NCI-H2227 (cell line): ENCODE measurements around the gene PAFAH2.

Experiments
- DNase-seq: peaks from one replicate; lab custom pipeline; 2025; ENCODE audit not compliant: unreplicated experiment; lab: John Stamatoyannopoulos, UW

The PAFAH2 gene

GRCh38 chr1:26015358-26015757 lies 17.5 kb upstream of the PAFAH2 start:
- DNase-seq: no peak

GRCh38 chr1:26014179-26014578 lies 16.3 kb upstream of the PAFAH2 start:
- DNase-seq: no peak

- peak; percentile 26 for DNase-seq
These were observed 15.0 kb upstream of the PAFAH2 start for GRCh38 chr1:26012864-26013263.

DNA sequence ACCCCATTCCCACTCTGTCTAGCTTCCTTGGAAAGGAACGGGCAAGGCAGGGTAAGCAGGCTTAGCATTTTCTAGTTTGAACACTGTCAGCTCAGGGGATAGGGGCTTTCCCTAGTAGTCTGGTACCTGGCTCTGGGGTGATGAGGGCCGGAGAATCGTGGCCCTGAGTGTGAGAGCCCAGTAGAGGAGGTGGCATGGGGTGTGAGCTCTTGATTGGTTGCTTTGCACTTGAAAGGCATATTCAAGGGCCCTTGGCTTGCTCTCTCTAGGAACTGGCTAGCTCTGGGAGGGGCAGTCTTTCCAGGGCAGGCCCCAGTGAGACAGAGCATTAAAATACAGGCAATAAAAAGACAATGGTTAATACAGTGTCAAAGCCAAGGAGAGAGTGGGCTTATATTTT lies 13.0 kb upstream of the PAFAH2 start:
- no peak for DNase-seq

DNA sequence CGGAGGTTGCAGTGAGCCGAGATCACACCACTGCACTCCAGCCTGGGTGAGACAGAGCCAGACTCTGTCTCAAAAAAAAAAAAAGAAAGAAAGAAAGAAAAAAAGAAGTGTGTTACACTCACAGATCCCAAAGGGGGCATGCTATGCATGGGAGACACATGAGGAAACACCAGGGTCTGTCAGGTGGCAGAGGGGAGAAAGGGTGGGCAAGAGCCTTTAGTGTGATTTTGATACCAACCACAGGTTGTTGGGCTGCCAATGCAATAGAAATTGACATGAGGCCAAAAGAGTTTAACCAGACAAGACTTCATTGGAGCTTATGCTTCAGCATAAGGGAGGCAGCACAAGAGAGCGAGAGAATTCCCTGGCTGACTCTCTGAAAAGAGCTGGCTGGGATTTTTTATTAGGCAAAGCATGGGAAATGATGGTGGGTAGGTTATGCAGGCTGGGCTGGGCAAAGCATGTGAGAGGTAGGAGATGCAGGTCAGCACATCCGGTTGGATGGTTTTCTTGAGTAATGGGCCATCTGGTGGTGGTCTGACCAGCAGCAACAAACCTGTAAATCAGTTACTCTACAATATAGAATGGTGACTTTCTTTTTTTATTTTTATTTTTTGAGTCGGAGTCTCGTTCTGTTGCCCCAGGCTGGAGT lies 12.1 kb upstream of the PAFAH2 start:
- peak; percentile 47 for DNase-seq

DNA sequence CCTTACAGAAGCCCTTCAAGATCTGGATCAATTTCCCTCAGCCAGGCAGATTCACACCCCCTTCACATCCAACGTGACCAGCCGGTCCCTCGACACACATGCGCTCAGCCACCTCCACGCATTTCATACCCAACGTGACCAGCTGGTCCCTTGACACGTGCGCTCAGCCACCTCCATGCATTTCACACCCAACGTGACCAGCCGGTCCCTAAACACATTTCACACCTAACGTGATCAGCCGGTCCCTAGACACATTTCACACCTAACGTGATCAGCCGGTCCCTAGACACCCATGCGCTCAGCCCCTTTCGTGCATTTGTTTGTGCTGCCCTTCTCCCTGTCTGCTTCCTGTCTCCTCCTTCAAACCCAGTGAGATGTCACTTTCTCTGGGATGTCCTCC lies 8.8 kb upstream of the PAFAH2 start:
- no peak for DNase-seq

- no peak for DNase-seq
These were observed 7.7 kb upstream of the PAFAH2 start for GRCh38 chr1:26005434-26006105.

DNA sequence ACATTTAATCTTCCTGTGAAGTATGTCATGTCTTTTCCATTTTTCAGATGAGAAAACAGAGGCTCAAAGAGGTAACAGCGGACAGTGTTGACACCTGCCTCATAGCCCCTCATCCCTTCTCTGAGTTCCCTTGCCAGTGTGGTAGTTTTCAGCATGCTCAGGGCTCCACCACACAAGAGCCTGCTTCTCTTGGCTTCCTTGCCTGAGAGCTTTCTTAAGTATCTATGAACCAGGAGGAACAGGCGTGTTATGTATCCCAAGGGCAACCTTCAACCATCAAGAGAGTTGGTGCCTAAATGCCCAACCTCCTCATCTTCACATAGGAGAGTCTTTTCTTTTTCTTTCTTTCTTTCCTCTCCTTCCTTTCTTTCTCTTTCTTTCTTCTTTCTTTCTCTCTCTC lies 5.9 kb upstream of the PAFAH2 start:
- no peak for DNase-seq

- no peak for DNase-seq
These were observed 5.4 kb upstream of the PAFAH2 start for GRCh38 chr1:26003262-26003661.

DNA sequence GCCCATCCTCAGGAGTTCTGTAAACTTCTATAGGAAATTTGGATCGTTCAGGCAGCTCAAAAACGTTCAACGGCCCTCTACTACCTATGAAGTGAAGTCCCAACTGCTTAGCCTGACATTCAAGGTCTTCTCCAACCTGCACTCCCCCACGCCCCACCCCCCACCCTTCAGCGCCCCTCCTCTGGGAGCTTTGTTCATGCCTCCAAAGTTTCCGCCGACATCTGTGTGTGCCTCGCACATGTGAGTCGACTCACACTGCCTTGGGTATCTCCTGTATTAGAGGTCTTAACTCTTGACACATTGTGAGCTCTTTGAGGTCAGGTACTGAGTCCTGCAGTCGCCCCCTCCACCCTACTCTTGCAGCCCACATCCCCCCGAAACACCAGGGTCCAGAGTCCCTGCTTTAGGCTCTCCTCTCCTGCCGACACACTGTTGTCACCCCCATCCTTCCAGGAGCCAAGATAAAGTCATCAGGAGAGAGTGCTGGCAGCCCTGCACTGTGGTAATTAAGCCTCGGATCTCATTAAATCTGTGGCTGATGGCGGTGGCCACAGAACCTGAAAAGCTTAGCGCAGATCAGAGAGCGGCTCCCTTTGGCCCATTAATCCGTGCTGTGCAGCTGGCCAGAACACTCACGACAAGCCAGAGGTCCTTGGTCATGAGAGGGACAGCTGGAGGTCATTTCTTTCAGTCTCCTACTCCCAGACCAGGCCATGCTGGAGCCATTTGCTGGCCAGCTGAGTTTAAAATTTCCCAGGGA lies 1.4 kb upstream of the PAFAH2 start:
- DNase-seq: no peak

DNA sequence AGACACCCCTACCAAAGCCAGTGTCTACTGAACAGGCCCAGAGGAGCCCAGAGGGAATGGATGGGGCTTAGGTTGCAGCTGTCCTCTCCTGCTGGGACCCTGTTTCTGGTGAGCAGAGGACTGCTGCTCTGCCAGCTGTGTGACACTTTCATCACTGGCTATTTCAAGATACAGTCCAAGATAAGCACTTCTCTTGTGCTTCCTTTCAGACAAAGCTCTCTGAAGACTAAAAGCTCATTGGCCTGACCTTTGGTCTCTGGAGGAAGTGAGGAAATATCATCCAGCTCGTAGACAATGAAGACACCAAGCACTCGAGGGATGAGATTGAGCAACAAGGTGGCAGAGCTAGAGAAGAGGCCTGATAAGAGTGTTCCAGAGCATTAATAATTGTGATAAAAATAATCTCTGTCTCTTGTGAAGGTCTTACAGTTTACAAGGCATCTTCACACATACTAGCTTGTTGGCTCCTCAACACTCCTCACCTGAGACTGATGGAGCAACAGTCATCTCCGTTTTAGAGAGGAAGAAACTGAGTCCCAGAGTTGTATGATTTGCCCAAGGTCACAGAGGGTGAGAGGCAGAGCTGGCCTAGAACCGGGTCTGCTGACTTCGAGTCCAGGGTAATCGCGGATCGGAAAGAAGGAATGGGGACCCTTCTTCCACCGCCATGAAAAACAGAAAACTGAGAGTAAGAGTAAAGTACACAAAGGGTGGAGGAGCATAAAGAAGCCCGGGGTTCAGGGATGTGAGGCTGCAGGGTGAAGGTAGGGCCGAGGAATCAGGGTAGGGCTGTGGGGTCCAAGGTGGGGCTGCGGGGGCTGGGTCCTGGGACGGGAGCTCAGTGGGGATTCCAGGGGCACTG lies 666 bp downstream of the PAFAH2 start:
- DNase-seq: peak; percentile 59

GRCh38 chr1:25994402-25995150 lies 3.3 kb downstream of the PAFAH2 start:
- no peak for DNase-seq

- DNase-seq: no peak
These were observed 4.5 kb downstream of the PAFAH2 start for GRCh38 chr1:25993197-25993951.

- no peak for DNase-seq
These were observed 5.1 kb downstream of the PAFAH2 start for GRCh38 chr1:25992689-25993171.

DNA sequence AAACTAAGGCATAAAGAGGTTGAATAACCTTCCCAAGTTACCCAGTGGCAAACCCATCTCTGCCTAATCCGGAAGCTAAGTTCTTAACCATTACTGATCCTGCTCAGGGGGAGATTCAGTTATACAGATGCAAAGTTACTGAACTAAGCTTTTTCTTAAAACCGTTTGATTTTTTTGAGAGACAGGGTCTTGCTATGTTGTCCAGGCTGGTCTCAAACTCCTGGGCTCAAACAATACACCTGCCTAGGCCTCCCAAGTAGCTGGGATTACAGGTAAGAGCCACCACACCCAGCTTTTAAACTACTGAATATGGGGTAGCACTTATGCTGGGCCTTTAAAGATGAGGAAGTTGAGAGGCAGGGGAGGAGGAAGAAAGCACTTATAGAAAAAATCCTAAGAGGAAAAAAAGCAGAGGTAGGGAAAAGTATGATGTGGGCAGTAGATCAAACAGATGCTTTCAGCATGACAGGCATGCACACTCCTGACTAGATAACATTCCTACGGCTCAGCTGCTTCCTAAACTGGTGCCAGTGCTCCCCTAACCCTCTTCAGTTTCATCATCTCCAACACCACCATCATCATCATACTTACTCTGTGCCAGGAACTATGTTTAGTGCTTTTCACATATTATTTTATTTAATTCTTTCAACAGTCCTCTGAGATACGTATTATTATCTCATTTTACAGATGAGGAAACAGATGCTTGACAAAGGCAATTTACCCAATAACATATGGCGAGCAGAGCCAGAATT lies 5.8 kb downstream of the PAFAH2 start:
- DNase-seq: no peak

DNA sequence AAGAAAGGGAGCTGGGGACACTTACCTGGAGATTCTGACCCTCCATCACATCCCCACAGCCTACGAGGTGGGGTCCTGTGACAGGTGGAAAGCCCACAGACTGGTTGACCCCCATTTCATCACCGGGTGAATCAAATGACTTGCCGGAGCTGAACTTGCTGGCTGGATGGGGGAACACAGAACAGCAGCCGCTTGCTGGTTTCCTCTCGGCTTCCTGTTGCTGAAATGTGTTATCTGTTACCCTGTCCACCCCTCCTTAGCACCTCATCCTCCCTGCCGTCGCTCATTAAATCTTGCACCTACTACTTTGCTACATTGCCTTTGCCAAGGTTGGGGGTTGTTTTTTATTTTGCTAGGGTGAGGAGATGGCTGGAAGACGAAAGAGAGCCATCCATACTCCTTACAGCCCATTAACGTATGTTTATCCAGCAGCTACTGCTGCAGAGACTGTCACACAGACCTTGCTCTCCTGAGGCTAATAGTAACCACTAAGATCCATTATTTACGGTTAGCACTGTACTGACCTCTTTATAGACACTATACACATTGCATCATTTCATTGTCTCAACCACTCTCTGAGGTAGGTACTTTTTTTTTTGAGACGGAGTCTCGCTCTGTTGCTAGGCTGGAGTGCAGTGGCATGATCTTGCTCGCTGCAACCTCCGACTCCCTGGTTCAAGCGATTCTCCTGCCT lies 7.0 kb downstream of the PAFAH2 start:
- DNase-seq: no peak

DNA sequence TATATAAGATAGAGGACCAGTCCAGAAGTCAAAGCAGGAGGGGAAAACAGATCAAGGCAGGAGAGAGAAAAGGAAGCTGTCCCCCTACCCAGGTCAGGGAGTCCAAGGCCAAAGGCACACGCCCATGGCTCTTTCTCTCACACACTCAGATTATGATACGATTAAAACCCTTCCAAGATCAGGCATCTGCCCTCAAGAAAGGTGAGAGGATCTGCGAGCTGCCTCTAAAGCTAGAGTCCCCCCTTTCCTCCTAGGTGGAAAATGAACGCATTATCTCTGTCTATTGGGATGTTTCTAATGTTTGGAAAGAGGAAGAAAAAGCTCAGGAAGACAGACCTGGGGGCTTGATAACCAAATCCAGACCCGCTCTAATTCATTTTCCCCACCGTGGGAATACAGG lies 7.6 kb downstream of the PAFAH2 start:
- no peak for DNase-seq

DNA sequence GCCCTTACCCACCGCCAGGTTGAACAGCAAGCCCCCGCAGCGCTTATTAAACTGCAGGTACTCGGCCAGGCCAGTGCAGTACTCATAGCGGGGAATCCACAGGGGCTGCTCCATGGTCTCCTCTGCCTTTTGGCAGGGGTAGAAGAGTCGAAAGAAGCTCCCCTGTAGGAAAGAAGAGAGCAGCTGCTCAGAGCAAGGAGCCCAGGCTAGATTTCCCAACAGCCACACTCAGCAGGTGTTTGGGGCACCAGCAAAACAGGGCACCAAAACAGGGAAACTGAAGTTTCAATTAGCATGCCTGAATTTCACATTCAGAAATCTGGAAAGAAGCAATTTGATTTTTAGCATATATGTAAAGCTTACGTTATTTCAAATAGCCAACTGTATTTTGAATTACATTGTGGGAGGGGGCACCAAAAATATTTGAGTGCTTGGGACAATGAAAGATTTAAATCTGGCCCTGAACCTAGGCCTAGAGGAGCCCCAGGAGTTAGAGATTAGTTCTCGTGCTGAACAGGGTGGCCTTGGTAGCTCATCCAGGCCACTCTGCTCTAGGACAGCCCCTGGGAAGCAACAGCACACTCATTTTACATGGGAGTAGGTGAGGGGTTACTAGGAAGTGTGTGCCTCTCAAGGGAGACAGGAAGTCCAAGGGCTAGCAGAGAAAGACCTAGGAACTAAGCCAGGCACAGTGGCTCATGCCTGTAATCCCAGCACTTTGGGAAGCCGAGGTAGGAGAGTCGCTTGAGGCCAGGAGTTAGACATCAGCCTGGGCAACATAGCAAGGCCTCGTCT lies 8.2 kb downstream of the PAFAH2 start:
- DNase-seq: no peak
